ENCODE results near the gene MYL5.

- TF ChIP-seq POLR2AphosphoS5 (IDR thresholded peaks at IDR 0.05) (no peak), CTCF (IDR thresholded peaks at IDR 0.05) (no peak), POLR2A (IDR thresholded peaks at IDR 0.05) (no peak)
Observed at GRCh38 chr4:635851-636627, 38.3 kb upstream of the MYL5 start.
